AG04449 (cell line): Measurements from ENCODE around the gene CBX8.

Experiments used
- CTCF ChIA-PET: fragments of 350-600 bp; formaldehyde crosslinking; extraction: SDS; loops from one replicate; lab custom pipeline; 2021; ENCODE audit warnings: antibody characterized with exemption; lab: Yijun Ruan, JAX
- POLR2A ChIA-PET: fragments of 400-600, 350-600 bp; formaldehyde crosslinking; extraction: SDS; loops from one replicate; lab custom pipeline; 2020; ENCODE audit warnings: antibody characterized with exemption, inconsistent platforms; lab: Yijun Ruan, JAX
- DNase-seq: peaks from one replicate; pipeline ENCODE4 v3.0.0-alpha.2; 2010; ENCODE audit warnings: low read depth, low spot score
- H3K4me3 ChIP-seq: 2 replicates; pipeline ENCODE4 v1.5.1; 2011; ENCODE audit warnings: low read depth, mild to moderate bottlenecking, control low read depth, low read length
- CTCF ChIP-seq: IDR thresholded peaks from one replicate; pipeline ENCODE4 v1.5.1; 2011; ENCODE audit warnings: mild to moderate bottlenecking, moderate library complexity, low read length, control low read depth, inconsistent platforms; ENCODE audit not compliant: insufficient read depth; ENCODE audit errors: missing control alignments

The CBX8 gene

GRCh38 chr17:79822583-79823124, 25.8 kb upstream of the CBX8 start:
- CTCF ChIA-PET, result interaction anchor here (1.2 to 1.5 kb wide), 3 partner anchors 10 to 186 kb away, joined by 3 to 4 read pairs (median 4); no protein-coding TSS in a partner anchor
- POLR2A ChIA-PET, result no interaction called here
- no peak for DNase-seq
- H3K4me3 ChIP-seq, result no peak overlapping the region
- no peak for TF ChIP-seq CTCF

GRCh38 chr17:79821331-79822095, 24.6 kb upstream of the CBX8 start:
- H3K4me3 ChIP-seq, result no peak overlapping the region
- POLR2A ChIA-PET, result interaction anchor here (0.7 kb wide), 1 partner anchor 1580 kb away, joined by 3 read pairs; no protein-coding TSS in a partner anchor
- DNase-seq, result no peak
- CTCF ChIA-PET, result interaction anchor here (1.3 kb wide), 1 partner anchor 187 kb away, joined by 4 read pairs; no protein-coding TSS in a partner anchor
- TF ChIP-seq CTCF, result no peak

GRCh38 chr17:79820959-79821330, 24.1 kb upstream of the CBX8 start:
- no peak overlapping the region for H3K4me3 ChIP-seq
- POLR2A ChIA-PET, result interaction anchor here (0.7 kb wide), 1 partner anchor 1581 kb away, joined by 3 read pairs; no protein-coding TSS in a partner anchor
- CTCF ChIA-PET, result no interaction called here
- DNase-seq, result no peak
- TF ChIP-seq CTCF, result no peak

GRCh38 chr17:79819534-79820276, 22.8 kb upstream of the CBX8 start:
- ChIA-PET POLR2A (interaction anchor here (1.4 kb wide), 1 partner anchor 20 kb away, joined by 4 read pairs; the partner anchor contains the start of gene CBX4), CTCF (interaction anchor here (0.8 to 1.7 kb wide), 6 partner anchors 9 to 186 kb away, joined by 3 to 4 read pairs (median 4); partner anchors contain the start of gene CBX4)
- no peak for TF ChIP-seq CTCF
- DNase-seq, result no peak
- H3K4me3 ChIP-seq, result no peak overlapping the region

- CTCF ChIA-PET, result interaction anchor here (0.8 to 1.7 kb wide), 5 partner anchors 10 to 186 kb away, joined by 3 to 4 read pairs (median 3); no protein-coding TSS in a partner anchor
- no peak for TF ChIP-seq CTCF
Observed at GRCh38 chr17:79819085-79819484, 22.2 kb upstream of the CBX8 start.

More at GRCh38 chr17:79819085-79819484, 22.2 kb upstream of the CBX8 start:
- H3K4me3 ChIP-seq, result no peak overlapping the region
- POLR2A ChIA-PET, result interaction anchor here (1.4 kb wide), 1 partner anchor 20 kb away, joined by 4 read pairs; the partner anchor contains the start of gene CBX4
- no peak for DNase-seq
